Measurements from ENCODE around the gene ARHGAP44.
A peak's percentile ranks its signal among the peaks of the same experiment; 100 is the strongest.

The ARHGAP44 gene

GRCh38 chr17:13017655-13018459, 228.6 kb downstream of the ARHGAP44 start, which contains the start of gene ELAC2 (continued):
- TF ChIP-seq, protein P1, sequence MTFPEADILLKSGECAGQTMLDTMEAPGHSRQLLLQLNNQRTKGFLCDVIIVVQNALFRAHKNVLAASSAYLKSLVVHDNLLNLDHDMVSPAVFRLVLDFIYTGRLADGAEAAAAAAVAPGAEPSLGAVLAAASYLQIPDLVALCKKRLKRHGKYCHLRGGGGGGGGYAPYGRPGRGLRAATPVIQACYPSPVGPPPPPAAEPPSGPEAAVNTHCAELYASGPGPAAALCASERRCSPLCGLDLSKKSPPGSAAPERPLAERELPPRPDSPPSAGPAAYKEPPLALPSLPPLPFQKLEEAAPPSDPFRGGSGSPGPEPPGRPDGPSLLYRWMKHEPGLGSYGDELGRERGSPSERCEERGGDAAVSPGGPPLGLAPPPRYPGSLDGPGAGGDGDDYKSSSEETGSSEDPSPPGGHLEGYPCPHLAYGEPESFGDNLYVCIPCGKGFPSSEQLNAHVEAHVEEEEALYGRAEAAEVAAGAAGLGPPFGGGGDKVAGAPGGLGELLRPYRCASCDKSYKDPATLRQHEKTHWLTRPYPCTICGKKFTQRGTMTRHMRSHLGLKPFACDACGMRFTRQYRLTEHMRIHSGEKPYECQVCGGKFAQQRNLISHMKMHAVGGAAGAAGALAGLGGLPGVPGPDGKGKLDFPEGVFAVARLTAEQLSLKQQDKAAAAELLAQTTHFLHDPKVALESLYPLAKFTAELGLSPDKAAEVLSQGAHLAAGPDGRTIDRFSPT (tag by site-specific recombination; IDR thresholded peaks at IDR 0.05) = peak; percentile 66; the same call in 1 of the 2 replicates
- TF ChIP-seq, protein P2, sequence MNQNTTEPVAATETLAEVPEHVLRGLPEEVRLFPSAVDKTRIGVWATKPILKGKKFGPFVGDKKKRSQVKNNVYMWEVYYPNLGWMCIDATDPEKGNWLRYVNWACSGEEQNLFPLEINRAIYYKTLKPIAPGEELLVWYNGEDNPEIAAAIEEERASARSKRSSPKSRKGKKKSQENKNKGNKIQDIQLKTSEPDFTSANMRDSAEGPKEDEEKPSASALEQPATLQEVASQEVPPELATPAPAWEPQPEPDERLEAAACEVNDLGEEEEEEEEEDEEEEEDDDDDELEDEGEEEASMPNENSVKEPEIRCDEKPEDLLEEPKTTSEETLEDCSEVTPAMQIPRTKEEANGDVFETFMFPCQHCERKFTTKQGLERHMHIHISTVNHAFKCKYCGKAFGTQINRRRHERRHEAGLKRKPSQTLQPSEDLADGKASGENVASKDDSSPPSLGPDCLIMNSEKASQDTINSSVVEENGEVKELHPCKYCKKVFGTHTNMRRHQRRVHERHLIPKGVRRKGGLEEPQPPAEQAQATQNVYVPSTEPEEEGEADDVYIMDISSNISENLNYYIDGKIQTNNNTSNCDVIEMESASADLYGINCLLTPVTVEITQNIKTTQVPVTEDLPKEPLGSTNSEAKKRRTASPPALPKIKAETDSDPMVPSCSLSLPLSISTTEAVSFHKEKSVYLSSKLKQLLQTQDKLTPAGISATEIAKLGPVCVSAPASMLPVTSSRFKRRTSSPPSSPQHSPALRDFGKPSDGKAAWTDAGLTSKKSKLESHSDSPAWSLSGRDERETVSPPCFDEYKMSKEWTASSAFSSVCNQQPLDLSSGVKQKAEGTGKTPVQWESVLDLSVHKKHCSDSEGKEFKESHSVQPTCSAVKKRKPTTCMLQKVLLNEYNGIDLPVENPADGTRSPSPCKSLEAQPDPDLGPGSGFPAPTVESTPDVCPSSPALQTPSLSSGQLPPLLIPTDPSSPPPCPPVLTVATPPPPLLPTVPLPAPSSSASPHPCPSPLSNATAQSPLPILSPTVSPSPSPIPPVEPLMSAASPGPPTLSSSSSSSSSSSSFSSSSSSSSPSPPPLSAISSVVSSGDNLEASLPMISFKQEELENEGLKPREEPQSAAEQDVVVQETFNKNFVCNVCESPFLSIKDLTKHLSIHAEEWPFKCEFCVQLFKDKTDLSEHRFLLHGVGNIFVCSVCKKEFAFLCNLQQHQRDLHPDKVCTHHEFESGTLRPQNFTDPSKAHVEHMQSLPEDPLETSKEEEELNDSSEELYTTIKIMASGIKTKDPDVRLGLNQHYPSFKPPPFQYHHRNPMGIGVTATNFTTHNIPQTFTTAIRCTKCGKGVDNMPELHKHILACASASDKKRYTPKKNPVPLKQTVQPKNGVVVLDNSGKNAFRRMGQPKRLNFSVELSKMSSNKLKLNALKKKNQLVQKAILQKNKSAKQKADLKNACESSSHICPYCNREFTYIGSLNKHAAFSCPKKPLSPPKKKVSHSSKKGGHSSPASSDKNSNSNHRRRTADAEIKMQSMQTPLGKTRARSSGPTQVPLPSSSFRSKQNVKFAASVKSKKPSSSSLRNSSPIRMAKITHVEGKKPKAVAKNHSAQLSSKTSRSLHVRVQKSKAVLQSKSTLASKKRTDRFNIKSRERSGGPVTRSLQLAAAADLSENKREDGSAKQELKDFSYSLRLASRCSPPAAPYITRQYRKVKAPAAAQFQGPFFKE (tag by site-specific recombination; IDR thresholded peaks at IDR 0.05; ENCODE audit: borderline replicate concordance) = no peak
- TF ChIP-seq KLF7 (tag by site-specific recombination; IDR thresholded peaks at IDR 0.05; ENCODE audit: borderline replicate concordance) (peak; percentile 87; the same call in 1 of the 2 replicates), ZNF639 (tag by site-specific recombination; IDR thresholded peaks at IDR 0.05) (0 out of 2 replicates have a peak, but pooled peaks have one; percentile 17), BCL11A (tag by site-specific recombination; IDR thresholded peaks at IDR 0.05; ENCODE audit: low read depth) (no peak), ZNF223 (tag by site-specific recombination; IDR thresholded peaks at IDR 0.05) (no peak), YY1 (tag by site-specific recombination; IDR thresholded peaks at IDR 0.05) (0 out of 2 replicates have a peak, but pooled peaks have one; percentile 21), ZNF169 (tag by site-specific recombination; IDR thresholded peaks at IDR 0.05) (no peak), KLF1 (tag by site-specific recombination; IDR thresholded peaks at IDR 0.05) (peak; percentile 79), ZNF645 (tag by site-specific recombination; IDR thresholded peaks at IDR 0.05) (no peak), ZNF404 (tag by site-specific recombination; IDR thresholded peaks at IDR 0.05) (no peak), ZNF449 (tag by site-specific recombination; IDR thresholded peaks at IDR 0.05) (no peak), ZNF391 (tag by site-specific recombination; IDR thresholded peaks at IDR 0.05; ENCODE audit: borderline replicate concordance, low read depth) (no peak), MEIS1 (CRISPR knock-in tag; IDR thresholded peaks at IDR 0.05; ENCODE audit: borderline replicate concordance) (no peak), GLI2 (tag by site-specific recombination; IDR thresholded peaks at IDR 0.05; ENCODE audit: borderline replicate concordance, low read depth) (no peak), ZFP37 (tag by site-specific recombination; IDR thresholded peaks at IDR 0.05) (peak; percentile 43; the same call in 1 of the 2 replicates), ZBTB7A (tag by site-specific recombination; IDR thresholded peaks at IDR 0.05; ENCODE audit: low read depth) (no peak), ZSCAN4 (tag by site-specific recombination; IDR thresholded peaks at IDR 0.05) (no peak), ZNF513 (tag by site-specific recombination; IDR thresholded peaks at IDR 0.05) (no peak), ZBTB1 (tag by site-specific recombination; IDR thresholded peaks at IDR 0.05) (no peak)
- TF ChIP-seq, protein P3, sequence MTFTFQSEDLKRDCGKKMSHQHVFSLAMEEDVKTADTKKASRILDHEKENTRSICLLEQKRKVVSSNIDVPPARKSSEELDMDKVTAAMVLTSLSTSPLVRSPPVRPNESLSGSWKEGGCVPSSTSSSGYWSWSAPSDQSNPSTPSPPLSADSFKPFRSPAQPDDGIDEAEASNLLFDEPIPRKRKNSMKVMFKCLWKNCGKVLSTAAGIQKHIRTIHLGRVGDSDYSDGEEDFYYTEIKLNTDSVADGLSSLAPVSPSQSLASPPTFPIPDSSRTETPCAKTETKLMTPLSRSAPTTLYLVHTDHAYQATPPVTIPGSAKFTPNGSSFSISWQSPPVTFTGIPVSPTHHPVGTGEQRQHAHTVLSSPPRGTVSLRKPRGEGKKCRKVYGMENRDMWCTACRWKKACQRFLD (tag by site-specific recombination; IDR thresholded peaks at IDR 0.05) = peak; percentile 68; the same call in 1 of the 2 replicates

All from HEK293 (cell line).